ENCODE results near the gene TTC14. TPM values are rescaled to one million over a fixed set of nuclear protein-coding genes. Genes with fewer than 3 reads are reported as not detected.
"Not testable (repeated sequence)": the region's sequence is repeated elsewhere in the genome, so short reads cannot be mapped to it uniquely, and the experiment has no call there.

TTC14 gene
- total and polyA plus RNA-seq, 2 donors from 2014 or later = 28.5 to 52.8 TPM

- Histone ChIP-seq H3K4me1 (ENCODE audit: control insufficient read depth in 2 of 3, insufficient read depth in 2 of 3, low read depth in 1 of 3, low read length in 3 of 3) (no peaks in the 10 kb centered on the region), H3K27ac (ENCODE audit: low read depth in 2 of 2, low read length in 2 of 2) (no peak overlapping the region), H3K36me3 (ENCODE audit: control insufficient read depth in 2 of 3, insufficient read depth in 3 of 3, low read length in 3 of 3) (peaks cover 4 to 36% (median 30%) of the 10 kb centered on the region in 3 donors), H3K4me3 (ENCODE audit: low read length in 3 of 3) (no peak overlapping the region), H3K9me3 (ENCODE audit: control insufficient read depth in 2 of 3, insufficient read depth in 1 of 3, low read length in 3 of 3) (no peaks in the 10 kb centered on the region), H3K27me3 (ENCODE audit: control insufficient read depth, insufficient read depth, low read length) (no peaks in the 10 kb centered on the region), H3K9ac (ENCODE audit: low read length in 3 of 3) (no peak overlapping the region)
- FAIRE-seq (no peak), DNase-seq (no peak)
- TF ChIP-seq, protein P1, sequence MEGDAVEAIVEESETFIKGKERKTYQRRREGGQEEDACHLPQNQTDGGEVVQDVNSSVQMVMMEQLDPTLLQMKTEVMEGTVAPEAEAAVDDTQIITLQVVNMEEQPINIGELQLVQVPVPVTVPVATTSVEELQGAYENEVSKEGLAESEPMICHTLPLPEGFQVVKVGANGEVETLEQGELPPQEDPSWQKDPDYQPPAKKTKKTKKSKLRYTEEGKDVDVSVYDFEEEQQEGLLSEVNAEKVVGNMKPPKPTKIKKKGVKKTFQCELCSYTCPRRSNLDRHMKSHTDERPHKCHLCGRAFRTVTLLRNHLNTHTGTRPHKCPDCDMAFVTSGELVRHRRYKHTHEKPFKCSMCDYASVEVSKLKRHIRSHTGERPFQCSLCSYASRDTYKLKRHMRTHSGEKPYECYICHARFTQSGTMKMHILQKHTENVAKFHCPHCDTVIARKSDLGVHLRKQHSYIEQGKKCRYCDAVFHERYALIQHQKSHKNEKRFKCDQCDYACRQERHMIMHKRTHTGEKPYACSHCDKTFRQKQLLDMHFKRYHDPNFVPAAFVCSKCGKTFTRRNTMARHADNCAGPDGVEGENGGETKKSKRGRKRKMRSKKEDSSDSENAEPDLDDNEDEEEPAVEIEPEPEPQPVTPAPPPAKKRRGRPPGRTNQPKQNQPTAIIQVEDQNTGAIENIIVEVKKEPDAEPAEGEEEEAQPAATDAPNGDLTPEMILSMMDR (IDR thresholded peaks at IDR 0.05; ENCODE audit: borderline replicate concordance, extremely low read depth, insufficient read depth) = no peak
- intact Hi-C loops (cut with DNase I) = no loop called here
Observed at GRCh38 chr3:180611006-180611405, 9.0 kb downstream of the TTC14 start.

DNA sequence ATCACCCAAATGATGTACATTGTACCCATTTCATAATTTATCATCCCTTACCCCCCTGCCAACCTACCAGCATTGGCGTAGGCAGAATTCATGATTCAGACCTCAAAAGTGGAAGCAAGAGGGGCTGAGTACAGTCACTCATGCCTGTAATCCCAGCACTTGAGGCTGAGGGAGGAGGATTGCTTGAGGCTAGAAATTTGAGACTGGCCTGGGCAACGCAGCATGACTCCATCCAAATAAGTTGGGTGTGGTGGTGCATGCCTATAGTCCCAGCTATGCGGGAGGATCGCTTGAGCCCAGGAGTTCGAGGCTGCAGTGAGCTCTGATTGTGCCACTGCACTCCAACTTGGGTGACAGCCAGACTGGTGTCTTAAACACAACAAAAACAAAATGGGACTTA lies 10.4 kb downstream of the TTC14 start:
- Histone ChIP-seq H3K27ac (ENCODE audit: low read depth in 2 of 2, low read length in 2 of 2) (no peak overlapping the region), H3K4me1 (ENCODE audit: control insufficient read depth in 2 of 3, insufficient read depth in 2 of 3, low read depth in 1 of 3, low read length in 3 of 3) (no peaks in the 10 kb centered on the region), H3K27me3 (ENCODE audit: control insufficient read depth, insufficient read depth, low read length) (no peaks in the 10 kb centered on the region), H3K4me3 (ENCODE audit: low read length in 3 of 3) (no peak overlapping the region), H3K9me3 (ENCODE audit: control insufficient read depth in 2 of 3, insufficient read depth in 1 of 3, low read length in 3 of 3) (no peaks in the 10 kb centered on the region), H3K36me3 (ENCODE audit: control insufficient read depth in 2 of 3, insufficient read depth in 3 of 3, low read length in 3 of 3) (peaks cover 4 to 23% (median 22%) of the 10 kb centered on the region in 3 donors), H3K9ac (ENCODE audit: low read length in 3 of 3) (no peak overlapping the region)
- no peak for FAIRE-seq
- intact Hi-C loops (cut with DNase I) = no loop called here
- TF ChIP-seq, protein P1 (IDR thresholded peaks at IDR 0.05; ENCODE audit: borderline replicate concordance, extremely low read depth, insufficient read depth) = no peak
- DNase-seq = no peak

- Histone ChIP-seq H3K9me3 (ENCODE audit: control insufficient read depth in 2 of 3, insufficient read depth in 1 of 3, low read length in 3 of 3) (no peaks in the 10 kb centered on the region), H3K4me1 (ENCODE audit: control insufficient read depth in 2 of 3, insufficient read depth in 2 of 3, low read depth in 1 of 3, low read length in 3 of 3) (no peaks in the 10 kb centered on the region), H3K4me3 (ENCODE audit: low read length in 3 of 3) (no peak overlapping the region), H3K27ac (ENCODE audit: low read depth in 2 of 2, low read length in 2 of 2) (no peak overlapping the region), H3K27me3 (ENCODE audit: control insufficient read depth, insufficient read depth, low read length) (no peaks in the 10 kb centered on the region), H3K9ac (ENCODE audit: low read length in 3 of 3) (no peak overlapping the region), H3K36me3 (ENCODE audit: control insufficient read depth in 2 of 3, insufficient read depth in 3 of 3, low read length in 3 of 3) (peaks cover 0 to 12% (median 3%) of the 10 kb centered on the region in 3 donors)
- FAIRE-seq = no peak
- TF ChIP-seq, protein P1 (IDR thresholded peaks at IDR 0.05; ENCODE audit: borderline replicate concordance, extremely low read depth, insufficient read depth) = no peak
- DNase-seq = no peak
- intact Hi-C loops (cut with DNase I) = no loop called here
Observed at GRCh38 chr3:180615954-180616353, 14.0 kb downstream of the TTC14 start.

GRCh38 chr3:180617049-180617448 lies 15.1 kb downstream of the TTC14 start:
- FAIRE-seq = no peak
- TF ChIP-seq, protein P1 (IDR thresholded peaks at IDR 0.05; ENCODE audit: borderline replicate concordance, extremely low read depth, insufficient read depth) = no peak

DNA sequence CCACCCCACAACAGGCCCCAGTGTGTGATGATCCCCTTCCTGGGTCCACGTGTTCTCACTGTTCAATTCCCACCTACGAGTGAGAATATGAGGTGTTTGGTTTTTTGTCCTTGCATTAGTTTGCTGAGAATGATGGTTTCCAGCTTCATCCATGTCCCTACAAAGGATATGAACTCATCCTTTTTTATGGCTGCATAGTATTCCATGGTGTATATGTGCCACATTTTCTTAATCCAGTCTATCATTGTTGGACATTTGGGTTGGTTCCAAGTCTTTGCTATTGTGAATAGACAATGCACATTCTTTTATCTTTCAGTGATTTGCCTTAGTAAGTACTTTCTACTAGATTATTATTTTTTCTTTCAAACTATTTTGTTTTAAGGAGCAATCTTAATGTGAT lies 16.6 kb downstream of the TTC14 start:
- FAIRE-seq; H3K4me3 ChIP-seq (ENCODE audit: low read length in 3 of 3); H3K27me3 ChIP-seq (ENCODE audit: control insufficient read depth, insufficient read depth, low read length); H3K9ac ChIP-seq (ENCODE audit: low read length in 3 of 3); DNase-seq; H3K27ac ChIP-seq (ENCODE audit: low read depth in 2 of 2, low read length in 2 of 2); H3K4me1 ChIP-seq (ENCODE audit: control insufficient read depth in 2 of 3, insufficient read depth in 2 of 3, low read depth in 1 of 3, low read length in 3 of 3); H3K9me3 ChIP-seq (ENCODE audit: control insufficient read depth in 2 of 3, insufficient read depth in 1 of 3, low read length in 3 of 3); intact Hi-C loops (cut with DNase I); H3K36me3 ChIP-seq (ENCODE audit: control insufficient read depth in 2 of 3, insufficient read depth in 3 of 3, low read length in 3 of 3): not testable (repeated sequence)

More at GRCh38 chr3:180617049-180617448, 15.1 kb downstream of the TTC14 start:
- no peaks in the 10 kb centered on the region for H3K9me3 ChIP-seq (ENCODE audit: control insufficient read depth in 2 of 3, insufficient read depth in 1 of 3, low read length in 3 of 3)
- H3K4me3 ChIP-seq (ENCODE audit: low read length in 3 of 3) = no peak overlapping the region
- no peak for DNase-seq
- intact Hi-C loops (cut with DNase I) = no loop called here
- no peak overlapping the region for H3K9ac ChIP-seq (ENCODE audit: low read length in 3 of 3)
- H3K4me1 ChIP-seq (ENCODE audit: control insufficient read depth in 2 of 3, insufficient read depth in 2 of 3, low read depth in 1 of 3, low read length in 3 of 3) = no peaks in the 10 kb centered on the region
- H3K27ac ChIP-seq (ENCODE audit: low read depth in 2 of 2, low read length in 2 of 2) = no peak overlapping the region
- H3K36me3 ChIP-seq (ENCODE audit: control insufficient read depth in 2 of 3, insufficient read depth in 3 of 3, low read length in 3 of 3) = peaks cover 0 to 5% (median 0%) of the 10 kb centered on the region in 3 donors
- no peaks in the 10 kb centered on the region for H3K27me3 ChIP-seq (ENCODE audit: control insufficient read depth, insufficient read depth, low read length)
